Measurements from ENCODE around the gene KCNQ5.

The KCNQ5 gene

DNA sequence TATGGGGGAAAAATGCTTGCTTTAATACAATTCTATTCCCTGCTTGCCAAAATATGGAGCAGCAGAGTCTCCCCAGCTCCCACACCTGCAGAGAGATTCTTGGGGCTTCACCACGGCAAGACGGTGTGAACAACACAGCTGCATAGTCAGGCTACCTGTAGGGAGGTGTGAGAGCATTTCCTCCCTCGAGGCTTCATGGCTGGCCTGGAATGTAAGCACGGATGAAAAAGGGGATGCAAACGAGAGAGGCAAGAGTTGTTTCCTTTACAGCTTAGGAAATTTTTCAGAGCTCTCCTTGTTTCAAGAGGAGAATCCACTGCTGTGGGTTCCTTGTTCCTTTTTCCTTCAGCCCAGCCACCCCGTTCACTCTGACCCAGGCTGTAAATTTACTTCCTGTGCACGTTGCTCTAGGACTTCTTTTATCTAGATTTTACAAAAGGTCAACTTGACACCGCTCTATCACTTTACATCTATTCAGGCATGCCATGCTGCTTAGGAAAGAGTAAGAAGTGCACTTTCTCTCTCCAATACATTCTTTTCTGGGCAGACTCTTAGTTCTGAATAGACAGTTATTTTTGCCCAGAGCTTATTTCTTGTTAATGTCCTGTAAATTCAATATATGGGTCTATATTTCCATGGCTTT is 406.4 kb downstream of the KCNQ5 start:
- no peak for DNase-seq

DNA sequence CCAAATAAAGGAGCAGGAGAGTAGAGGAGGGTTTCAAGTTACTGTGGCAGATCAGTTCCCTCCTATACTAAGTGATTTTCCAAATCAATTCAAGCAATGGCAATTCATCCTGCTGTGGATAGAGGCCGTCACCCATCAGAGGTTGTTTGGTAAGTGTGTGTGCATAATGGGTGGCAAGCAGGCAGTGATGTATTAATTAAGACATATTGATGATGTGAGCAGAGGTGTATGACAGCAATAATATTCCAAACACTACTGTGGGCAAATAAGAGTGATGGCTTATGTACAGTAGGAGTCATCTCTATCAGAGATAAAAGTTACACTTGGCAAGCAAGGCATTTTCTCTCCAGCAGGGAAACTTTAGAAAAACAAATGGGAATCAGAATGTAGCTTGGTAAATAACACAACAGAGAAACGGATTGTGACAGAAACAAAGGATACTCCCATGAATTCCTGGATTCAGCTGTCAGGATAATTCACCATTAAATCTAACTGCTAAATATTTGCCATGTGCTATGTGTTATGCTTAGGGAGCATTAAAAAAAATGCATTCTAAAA is 407.1 kb downstream of the KCNQ5 start:
- DNase-seq, result no peak

DNA sequence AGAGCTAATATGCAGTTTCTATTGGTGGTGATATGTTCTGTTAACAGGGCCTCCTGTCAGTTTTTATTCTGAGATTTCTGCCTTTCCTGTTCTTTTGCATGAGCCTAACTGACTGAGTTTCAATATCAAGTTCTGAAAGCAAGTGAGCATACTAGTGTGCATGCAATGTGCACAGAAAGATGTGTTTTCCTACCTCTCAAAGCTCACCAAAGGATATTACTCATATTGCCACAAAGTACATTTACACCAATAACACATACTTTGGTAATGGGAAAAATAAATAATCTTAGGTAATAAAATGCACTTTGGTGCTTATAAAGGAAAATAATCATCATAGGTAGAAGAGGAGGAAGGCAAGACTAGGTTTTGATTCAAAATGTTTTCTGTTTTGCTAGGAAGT is 408.4 kb downstream of the KCNQ5 start:
- no peak for DNase-seq

DNA sequence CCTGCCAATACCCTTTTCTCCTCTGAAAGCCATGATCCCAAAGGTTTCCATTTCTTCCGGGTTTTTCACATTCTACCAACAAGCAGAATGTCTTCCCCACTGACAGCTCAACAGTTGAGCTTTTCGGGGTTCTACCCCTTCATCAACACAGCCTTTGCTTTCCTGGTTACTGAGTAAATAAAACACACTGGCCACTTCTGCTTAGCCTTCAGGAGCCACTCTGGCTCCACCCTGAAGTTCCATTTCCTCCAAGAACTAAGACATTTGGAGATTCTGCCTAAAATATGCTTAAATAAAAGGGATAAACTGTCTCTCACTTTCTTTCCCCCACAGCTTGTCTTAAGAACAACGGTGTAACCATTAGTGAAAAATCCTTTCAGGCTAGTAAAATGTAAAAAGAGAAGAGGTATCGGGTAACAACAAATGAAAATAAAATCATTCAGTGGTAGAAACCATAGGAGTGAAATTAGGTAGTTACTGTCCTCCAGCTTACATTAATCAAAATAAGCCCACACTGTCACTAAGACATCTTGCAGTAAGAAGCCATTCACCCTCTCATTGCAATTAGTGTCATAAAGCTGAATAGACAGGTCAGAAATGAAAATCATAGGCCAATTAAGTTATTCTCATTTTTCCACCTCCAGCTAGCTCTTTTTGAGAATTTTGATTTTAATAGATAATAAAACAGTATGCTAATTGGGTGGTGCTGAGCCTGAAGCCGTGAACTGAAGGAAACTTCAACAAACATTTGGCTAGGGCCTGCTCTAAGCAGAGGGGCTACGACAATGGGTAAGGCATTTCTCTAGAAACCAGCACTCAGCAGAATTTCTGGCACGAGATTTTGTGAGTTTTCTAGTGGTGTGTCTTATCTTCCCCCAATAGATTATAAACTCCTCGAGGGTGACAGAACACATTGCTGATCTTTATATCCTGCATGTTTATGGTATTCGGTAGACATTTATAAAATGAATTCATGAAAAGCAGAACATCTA is 409.2 kb downstream of the KCNQ5 start:
- no peak for DNase-seq

DNA sequence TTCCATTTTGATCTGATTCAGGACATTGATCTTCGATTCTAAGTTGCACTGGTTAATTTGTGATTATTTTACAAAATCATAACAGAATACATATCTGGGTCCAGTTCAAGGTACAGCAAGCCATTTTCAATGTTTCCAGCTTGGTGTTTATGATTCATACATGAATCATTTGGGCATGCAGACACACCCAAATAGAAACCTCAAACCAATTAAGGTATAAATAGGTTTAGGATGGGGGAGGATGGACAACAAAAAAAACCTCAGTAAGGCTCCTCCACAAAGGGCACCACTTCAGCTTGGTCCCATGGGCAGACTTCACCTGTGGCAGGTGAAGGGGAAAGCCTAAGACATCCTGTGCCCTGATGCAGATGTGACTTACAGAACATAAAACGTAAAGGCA is 410.7 kb downstream of the KCNQ5 start:
- DNase-seq, result no peak

DNA sequence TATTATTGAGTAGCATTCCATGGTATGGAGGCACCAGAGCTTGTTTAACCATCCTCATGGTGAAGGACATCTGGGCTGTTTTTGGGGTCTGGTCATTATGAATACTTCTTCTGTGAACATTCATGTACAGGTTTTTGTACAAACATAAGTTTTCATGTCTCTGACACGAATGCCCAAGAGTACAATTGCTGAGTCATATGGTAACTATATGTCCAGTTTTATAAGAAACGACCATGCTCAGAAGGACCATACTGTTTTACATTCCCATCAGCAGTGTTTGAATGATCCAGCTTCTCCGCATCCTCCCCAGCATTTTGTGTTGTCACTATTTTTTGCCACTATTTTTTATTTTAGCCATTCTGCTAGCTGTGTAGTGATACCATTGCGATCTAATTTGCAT is 414.8 kb downstream of the KCNQ5 start:
- no peak for DNase-seq

DNA sequence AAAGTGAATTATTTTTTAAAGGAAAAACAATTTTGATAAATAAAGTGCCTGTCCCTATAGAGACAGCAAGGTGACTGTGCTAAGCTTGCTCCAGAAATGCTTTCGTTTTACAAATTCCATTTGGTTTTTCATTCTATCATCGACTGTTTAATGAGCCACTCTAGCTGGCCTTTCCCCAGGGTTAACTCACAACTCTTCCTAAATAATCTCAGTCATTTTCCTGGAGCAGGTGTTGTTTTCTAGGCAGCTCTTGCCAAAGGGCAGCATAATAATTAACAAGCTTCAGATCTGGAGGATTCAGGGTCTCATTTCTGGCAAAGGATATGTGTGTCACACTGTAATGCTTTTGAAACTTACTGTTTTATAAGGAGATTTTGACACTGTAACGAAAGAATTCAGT is 419.2 kb downstream of the KCNQ5 start:
- no peak for DNase-seq

DNA sequence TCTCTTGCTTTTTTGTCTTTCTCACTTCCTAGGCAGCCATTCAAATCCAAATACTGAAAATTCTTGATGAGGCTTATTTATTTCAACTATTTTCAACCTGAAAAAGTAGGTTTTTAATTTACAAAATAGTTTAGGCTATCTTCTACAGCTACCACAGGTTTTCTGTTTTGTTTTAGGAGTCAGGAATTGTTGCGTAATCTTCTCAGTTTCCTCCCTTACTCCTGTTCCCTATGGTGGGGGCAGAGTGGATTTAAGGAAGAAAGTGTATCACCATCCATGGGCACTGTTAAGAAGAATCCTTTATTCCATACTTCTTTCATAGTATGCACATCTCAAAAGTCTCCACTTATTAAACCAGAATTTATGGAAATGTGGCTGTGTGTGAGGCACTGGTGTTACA is 421.0 kb downstream of the KCNQ5 start:
- no peak for DNase-seq

DNA sequence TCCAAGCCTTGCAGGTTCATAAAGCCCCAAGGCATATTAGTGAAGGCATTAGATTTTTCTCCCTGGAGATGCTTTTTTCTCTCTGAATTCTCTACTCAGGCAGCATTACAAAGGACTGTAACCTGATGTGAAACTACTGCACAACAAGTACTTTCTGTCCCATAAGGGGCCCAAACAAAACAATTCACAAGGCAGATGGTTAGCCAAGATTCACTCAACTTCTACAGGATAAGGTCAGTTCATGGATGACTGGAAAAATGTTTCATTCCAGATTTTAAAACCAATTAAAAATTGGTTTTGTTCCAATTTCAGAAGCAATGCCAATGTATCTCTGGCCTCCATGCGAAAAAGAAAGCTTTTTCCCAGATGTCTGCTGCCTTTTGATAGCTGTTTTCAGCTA is 421.6 kb downstream of the KCNQ5 start:
- no peak for DNase-seq

DNA sequence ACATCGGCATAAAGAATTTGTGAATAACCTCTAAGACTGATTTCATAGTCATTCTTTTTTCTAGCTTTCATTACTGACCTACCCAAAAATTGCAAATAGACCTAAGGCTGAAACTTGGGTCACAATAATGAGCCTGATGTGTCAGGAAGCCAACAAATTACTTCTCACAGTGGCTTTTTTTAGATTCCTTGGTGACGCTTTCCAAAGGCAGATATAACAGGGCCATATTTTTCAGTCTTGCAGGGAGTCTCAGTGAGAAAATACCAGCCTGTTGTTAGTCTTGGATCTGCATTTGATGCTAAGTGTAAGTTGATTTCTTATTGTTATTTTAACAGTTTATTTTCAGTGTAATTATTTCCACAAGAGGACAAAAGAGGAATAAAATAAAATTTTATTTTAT is 423.7 kb downstream of the KCNQ5 start:
- DNase-seq, result no peak

DNA sequence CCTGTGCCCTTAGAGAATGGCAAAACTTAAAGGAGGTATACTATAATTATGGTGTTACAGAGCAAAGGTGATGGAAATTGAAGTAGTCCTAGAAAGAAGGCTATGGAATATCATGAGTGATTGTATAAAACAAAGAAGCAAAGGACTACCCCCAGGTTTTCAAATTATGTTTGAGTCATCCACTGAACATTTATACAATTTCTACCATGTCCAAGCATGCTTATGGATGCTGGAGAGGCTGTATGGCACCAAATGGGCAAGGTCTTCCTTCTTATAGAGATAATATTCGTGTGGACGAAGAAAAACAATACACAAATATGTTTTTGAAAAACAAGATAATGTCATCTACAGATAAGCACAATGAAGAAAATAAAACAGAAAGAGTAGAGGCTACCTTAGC is 425.9 kb downstream of the KCNQ5 start:
- no peak for DNase-seq

DNA sequence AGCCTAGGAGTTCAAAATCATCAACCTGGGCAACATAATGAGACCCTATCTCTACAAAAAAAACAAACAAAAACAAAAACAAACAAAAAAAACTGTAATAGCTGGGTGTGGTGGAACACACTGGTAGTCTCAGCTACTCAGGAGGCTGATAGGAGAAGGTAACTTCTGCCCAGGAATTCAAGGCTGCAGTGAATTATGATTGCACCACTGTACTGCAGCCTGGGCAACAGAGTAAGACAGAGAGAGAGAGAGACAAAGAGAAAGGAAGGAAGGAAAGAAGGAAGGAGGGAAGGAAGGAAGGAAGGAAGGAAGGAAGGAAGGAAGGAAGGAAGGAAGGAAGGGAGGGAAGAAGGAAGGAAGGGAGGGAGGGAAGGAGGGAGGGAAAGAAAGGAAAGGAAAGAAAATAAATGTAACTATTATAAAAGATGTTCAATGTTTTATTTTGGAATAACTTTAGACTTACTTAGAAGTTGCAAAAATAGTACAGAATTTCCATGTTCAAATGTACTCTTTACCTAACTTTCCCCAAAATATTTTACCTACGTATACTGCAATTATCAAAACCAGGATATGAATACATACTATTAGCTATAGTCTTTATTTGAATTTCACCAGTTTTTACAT is 428.2 kb downstream of the KCNQ5 start:
- no peak for DNase-seq

DNA sequence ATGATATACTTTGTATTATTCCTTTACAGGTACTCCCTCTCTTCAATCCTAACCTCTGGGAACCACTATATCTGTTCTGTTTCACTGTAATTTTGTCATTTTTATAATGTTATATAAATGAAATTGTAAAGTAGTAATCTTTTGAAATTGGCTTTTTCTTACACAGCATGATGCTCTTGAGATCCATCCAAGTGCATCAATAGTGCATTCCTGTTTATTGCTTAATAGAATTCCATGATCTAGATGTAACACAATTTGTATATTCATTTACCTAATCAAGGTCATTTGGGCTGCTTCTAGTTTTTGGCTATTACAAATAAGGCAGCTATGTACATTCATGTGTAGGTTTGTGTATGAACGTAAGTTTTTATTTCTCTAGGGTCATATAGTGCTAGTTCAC is 428.8 kb downstream of the KCNQ5 start:
- DNase-seq, result no peak

DNA sequence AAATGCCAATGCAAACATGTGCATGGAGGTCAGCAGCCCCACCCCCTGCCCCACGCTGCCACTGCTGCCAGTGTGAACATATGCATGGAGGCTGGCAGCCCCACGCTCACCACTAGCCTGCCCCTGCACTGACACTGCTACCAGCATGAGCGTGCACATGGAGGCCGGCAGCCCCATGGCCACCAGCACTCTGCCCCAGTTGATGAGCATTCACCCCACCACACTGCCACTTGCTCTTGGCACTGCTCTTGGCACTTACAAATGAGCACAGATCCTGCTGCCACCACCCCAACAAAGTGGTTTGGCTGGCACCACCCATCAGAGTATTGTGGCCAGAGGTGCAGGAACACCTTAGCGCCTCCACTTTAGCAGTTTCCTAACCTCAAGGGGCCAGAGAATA is 429.3 kb downstream of the KCNQ5 start:
- no peak for DNase-seq

DNA sequence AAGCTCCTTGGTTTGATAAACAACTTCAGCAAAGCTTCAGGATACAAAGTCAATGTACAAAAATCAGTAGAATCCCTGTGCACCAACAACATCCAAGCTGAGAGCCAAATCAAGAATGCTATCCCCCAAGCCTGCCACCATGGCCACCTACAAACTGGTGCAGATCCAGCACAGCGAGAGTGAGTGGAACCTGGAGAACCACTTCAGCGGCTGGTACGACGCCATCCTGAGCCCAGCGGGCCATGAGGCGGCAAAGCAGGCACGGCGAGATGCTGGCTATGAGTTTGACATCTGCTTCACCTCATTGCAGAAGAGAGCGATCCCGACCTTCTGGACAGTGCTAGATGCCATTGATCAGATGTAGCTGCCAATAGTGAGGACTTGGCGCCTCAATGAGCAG is 433.1 kb downstream of the KCNQ5 start:
- DNase-seq, result no peak

DNA sequence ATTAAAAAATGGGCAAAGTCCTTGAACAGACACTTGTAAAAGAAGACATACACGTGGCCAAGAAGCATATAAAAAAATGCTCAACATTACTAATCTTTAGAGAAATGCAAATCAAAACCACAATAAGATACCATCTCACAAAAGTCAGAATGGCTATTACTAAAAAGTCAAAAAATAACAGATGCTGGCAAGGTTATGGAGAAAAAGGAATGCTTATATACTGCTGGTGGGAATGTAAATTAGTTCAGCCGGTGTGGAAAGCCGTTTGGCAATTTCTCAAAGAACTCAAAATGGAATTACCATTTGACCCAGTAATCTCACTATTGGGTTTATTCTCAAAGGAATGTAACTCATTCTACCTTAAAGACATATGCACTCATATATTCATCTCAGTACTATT is 436.9 kb downstream of the KCNQ5 start:
- no peak for DNase-seq

DNA sequence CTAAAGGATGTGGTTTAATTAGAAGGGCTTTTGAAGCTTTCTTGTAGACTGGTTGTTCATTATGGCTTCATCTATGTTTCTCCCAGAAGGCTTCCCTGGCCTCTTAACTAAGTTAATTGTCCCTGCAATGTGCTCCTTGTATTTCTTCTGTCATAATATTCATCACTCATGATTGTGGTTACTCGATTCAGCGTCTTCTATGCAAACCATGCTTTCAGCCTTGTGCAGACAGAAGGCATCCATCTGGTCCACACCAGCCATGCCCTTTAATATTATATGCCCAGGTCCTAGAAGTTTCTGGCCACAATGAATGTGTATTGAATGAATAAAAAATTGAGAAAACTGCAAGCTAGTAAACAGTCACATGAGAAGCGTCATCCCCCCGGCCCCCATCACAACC is 440.3 kb downstream of the KCNQ5 start:
- DNase-seq, result no peak

DNA sequence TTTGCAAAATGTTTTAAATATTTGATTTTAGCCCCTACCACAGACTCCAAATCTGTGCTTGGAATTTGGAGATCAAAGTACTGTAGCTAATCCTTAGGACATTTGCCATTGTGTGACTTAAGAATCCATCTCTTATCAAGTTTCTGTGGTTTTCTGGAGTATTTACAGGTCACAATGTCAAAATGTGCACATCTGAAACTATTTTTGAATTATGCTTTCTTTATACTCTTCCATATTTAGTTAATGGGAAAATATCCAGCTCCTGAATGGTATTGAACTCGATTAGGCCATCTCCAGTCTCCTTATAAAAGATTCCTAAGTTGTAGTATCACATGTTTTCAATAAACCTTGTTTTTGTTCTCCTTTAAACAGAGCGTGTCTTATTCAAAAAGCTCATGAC is 441.0 kb downstream of the KCNQ5 start:
- no peak for DNase-seq

DNA sequence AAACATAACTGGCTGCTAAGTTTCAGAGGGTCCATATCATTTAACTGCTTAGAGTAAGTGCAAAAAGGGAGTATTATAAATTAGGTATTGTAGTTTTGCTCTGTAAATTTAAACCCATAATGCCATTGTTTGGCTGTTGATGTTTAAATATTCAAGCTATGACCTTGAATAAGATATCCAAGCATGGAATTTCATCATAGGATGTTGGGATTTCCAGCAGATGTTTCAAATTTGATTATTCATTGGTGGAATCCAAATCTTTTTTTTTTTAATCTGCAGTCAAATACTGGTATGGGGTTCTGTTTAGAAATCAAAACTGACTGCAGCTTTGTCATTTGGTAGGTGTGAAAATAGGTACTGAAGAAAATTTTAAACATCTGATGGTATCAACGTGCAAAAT is 442.4 kb downstream of the KCNQ5 start:
- DNase-seq, result no peak

DNA sequence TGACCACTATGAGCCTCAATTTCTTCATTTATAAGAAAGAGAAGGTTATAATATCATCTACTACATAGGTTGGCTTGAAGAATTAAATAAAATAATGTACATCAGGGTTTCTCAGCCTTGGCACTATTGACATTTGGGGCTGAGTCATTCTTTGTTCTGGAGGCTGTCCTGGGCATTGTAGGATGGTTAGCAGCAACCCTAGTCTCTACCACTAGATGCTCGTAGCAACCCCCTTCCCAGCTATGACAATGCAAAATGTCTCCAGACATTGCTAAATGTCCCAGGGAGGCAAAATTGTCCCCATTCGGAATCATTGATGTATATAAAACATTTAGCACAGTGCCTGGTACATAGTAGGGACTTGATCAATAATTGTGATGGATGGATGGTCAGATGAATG is 451.4 kb downstream of the KCNQ5 start:
- no peak for DNase-seq

DNA sequence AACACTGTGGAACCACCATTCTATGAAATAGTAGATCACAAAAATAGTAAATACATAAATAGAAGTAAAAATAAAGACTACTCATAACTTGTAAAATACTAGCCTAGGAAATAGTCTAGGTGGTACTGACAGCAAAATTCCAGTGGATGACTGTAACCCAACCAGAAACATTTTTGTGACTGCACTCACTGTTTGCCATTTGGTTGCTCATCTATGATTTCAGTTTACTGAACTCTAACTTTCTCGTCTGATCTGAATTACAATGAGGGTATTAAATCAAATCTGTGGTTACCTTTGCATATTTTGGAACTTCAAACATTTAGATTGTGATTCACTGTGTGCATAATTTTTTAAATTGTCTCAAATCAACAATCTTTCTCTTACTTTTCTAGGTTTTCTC is 452.3 kb downstream of the KCNQ5 start:
- no peak for DNase-seq

DNA sequence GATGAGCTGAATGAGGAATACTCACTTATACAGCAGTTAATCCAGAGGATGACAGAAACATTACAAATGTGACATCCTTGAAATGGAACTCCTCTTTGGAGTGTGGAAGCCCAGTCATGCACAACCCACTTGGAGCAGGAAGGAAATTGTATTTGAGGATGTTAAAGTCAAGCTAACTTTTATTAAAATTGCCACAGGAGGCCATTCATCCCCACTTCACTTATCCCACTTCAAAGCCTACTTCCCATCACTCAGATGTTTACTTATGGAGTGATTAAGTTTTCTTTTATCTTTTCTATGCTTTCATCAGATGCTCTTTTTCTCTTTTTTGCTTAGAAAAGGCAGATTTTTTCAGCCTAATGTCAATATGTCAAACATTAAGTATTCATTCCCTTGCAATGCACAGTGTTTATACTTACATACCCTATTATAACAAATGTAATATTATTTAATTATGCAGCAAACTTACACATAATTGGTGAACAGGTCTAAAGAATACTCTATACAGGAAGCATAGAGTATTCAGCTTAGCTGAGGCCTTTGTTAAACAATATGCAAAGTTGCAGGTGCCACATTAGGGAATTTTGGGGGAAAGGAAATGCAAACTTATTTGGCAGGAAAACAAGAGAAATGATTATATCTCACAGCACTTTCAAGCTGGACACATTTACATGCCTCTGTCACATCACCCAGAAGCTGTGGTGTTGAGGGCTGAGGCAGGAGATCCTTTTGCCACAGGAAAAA is 454.5 kb downstream of the KCNQ5 start:
- DNase-seq, result no peak

DNA sequence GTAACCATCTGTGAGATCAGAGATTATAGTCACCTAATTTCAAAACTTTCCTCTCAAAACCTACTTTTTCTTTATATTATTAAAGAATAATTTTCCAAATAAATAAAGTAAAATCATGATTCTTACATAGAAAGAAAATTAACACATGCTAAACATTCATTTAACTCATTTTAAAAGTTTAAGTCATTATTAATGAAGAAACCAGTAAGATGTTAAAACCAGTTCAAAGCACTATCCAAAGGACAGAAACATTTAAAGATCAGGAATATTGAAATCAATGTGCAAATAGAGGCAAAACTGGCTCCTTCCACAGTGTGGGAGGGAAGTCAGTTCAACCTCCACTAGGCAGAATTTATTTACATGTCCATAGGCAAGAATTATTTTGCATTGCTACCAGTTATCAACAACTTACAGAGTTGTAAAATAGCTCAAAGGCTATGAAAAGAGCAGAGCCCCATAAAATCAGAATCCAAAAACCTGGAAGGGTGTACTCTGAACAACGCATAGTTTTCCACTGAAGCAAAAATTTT is 456.5 kb downstream of the KCNQ5 start:
- no peak for DNase-seq
